Ammon's horn (tissue), 1 donor: Measurements from ENCODE around the gene RTP2.

Experiments
- DNase-seq: peaks from one replicate; pipeline ENCODE4 v3.0.0-alpha.2; 2016; ENCODE audit warnings: low spot score

RTP2 gene

DNA sequence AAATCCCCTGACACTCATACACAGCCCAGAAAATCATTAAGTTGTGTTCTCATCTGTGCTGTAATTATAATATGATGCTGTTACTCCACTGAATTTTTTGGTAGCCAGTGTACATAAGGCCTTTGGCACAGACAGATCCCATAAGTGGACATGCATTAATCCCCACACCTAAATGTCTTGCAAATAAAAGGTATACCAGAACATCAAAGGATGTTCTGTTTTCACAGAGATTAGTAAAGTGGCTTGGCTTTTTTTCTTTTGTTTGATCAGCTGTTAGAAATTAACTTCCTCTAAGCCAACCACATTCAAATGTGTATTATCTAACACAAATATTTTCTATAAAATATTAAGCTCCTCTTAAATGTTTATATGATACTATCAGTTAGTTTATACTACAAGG is 34.8 kb downstream of the RTP2 start:
- DNase-seq = no peak

DNA sequence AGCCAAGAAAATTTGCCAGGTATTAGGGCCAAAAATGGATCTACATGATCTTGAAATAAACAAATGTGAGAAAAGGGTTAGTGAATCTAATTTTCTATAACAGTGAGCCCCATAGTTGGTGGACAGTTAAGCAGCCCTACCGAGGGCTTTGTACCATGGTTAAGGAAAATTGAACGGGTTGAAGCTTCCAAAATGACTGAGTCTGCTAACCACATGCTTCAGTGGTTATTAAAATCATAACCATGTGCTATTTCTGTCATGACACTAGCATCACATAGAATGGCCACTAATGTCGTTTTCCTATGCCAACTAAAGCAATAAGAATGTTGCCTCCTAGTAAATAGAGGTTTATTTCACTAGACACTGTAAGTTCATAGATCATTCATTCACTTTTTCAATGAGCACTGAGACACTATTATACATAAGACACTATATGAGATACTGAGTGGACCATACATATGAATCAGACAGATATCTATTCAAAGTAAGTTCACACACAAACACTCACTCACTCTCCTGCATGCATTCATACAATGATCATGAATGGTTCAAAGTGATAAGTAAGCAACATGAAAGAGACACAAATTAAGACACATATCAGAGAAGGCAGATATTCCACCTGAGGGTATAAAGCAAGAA is 36.5 kb downstream of the RTP2 start:
- no peak for DNase-seq

DNA sequence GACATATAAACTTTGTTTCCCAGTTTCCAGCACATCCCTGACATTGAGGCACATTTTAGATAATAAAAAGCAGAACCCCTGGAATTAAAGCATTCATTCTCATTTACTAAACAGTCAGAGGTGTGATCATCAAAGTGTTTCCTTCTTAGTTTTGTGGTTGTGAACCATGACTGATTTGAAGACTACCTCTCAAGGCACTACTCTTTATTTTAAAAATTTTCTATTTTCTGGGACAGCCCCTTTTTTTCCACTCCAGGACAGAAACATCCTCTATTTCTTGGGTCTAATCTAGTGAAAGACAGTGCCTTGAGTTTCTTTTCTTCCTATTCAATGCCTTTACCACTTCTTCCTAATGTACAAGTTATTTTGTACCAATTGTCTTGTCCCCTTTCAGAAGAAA is 37.3 kb downstream of the RTP2 start:
- no peak for DNase-seq

DNA sequence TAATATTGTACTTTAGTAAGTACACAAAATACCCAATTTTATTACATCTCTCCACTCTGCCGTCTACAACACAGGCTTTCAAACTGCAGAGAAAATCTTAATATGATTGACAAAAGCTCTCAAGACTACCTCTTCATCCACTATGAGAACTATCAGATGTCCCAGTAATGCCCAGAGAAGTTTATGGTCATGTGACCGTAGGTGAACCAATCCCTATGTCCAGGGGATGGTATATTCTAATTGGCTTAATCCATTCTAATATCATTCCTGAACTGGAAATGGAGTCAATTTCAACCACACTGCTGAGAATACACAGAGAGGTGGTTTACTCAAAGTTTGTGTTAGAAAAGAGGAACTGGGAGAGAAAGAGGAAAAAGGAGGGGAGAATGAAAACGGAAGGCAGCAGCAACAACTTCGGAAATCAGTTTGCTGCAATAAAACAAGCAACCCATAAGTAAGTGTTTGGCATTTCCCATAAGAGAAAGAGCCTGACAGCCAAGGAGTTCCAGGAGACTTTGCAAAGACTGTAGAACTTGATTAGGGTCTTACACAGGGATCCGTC is 39.4 kb downstream of the RTP2 start:
- no peak for DNase-seq

DNA sequence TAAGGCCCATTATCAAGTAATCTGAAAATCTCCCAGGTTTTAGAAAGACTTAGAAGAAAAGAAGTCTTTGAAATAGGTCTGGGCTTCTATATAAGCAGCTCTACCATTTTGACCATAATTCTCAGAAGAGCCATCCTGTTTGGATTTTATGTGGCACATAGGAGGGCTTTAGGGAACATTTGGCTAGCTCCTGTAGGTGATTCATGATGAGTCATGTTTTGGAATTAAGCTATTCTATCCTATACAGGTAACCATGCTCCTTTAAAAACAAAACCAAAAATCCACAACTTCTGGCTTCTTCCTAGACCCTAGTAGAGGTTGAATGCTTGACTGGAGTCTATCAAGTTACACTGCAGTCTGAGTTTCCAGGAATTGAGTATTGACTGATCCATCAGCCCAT is 41.1 kb downstream of the RTP2 start:
- DNase-seq = no peak

DNA sequence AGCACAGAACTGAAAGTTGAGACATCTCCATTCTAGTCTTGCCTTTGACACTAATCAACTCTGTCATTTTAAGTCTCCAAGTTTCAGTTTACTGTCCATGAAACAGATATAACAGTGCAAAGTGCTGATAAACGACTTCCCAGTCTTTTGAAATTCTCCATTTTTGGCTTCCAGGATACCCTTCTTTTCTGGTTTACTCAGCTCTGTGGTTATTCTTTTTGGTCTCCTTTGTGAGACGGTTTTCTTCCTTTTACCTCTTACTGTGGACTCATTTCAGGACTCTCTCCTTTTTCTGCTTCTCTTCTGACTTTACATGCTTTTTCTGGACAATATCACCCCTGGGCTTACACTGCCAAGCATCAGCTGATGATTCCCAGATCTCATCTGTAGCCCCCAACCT is 51.1 kb downstream of the RTP2 start:
- DNase-seq = no peak
